Stimulated activated CD8-positive, alpha-beta memory T cell treated with anti-CD3 and anti-CD28 coated beads, Interleukin-15, amount 100 ng/mL, for 24 hours (primary cell): ENCODE measurements around the gene GFRA3.
A peak's percentile ranks its signal among the peaks of the same experiment; 100 is the strongest.

ENCODE experiments used
- DNase-seq: peaks from one replicate; pipeline ENCODE4 v3.0.0-alpha.2; 2020; ENCODE audit warnings: low read depth

Gene GFRA3

DNA sequence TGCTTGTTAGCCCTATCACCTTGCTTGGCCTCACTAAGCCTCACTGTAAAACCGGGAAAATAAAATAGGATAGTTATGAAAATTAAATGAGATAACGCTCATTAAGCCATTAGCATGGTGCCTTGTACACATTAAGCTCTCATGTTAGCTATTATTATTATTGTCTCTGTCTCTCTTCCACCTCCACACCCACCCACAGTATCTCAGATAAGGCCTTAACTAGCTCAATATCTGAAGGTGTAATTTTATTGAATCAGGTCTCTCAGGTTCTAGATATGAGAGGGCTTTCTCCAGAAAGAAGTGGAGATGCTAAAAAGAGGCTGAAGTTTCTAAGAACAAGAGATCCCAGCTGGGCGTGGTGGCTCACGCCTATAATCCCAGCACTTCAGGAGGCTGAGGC is 27.6 kb downstream of the GFRA3 start:
- DNase-seq: no peak

DNA sequence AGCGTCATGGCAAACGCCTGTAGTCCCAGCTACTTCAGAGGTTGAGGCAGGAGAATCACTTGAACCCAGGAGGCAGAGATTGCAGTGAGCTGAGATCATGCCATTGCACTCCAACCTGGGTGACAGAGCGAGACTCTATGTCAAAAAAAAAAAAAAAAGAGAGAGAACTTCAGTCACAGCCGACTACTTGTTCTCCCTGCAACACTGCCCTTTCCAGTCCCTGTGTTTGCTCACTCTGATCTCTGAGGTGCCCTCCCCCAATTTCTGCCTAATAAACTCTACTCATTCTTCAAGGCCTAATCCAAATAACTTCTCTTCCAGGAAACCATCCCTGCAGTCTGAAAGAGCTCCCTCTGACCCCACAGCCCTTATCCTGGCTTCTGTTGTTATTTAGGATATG is 28.1 kb downstream of the GFRA3 start:
- no peak for DNase-seq

GRCh38 chr5:138245717-138246116 is 28.7 kb downstream of the GFRA3 start:
- no peak for DNase-seq

DNA sequence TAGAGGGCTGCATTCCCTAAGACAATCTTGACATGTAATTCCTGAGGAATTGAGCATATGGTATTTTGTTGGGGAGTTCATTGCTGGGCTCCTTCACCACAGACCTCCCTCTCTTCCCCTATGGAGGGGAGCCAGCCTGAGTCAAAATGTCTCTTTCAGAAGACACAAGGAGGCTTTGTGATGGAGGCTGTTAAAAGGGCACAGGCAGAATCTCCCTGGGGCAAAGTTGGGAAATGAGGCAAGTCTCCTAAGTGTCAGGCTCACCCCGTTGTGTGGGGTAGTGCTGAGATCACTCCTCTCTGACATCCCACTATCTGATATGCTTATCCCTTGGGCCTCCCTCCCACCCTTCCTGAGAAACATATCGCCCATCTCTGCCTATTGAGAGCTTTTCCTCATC is 30.6 kb downstream of the GFRA3 start:
- no peak for DNase-seq

GRCh38 chr5:138241688-138242571 is 32.5 kb downstream of the GFRA3 start:
- DNase-seq: no peak

DNA sequence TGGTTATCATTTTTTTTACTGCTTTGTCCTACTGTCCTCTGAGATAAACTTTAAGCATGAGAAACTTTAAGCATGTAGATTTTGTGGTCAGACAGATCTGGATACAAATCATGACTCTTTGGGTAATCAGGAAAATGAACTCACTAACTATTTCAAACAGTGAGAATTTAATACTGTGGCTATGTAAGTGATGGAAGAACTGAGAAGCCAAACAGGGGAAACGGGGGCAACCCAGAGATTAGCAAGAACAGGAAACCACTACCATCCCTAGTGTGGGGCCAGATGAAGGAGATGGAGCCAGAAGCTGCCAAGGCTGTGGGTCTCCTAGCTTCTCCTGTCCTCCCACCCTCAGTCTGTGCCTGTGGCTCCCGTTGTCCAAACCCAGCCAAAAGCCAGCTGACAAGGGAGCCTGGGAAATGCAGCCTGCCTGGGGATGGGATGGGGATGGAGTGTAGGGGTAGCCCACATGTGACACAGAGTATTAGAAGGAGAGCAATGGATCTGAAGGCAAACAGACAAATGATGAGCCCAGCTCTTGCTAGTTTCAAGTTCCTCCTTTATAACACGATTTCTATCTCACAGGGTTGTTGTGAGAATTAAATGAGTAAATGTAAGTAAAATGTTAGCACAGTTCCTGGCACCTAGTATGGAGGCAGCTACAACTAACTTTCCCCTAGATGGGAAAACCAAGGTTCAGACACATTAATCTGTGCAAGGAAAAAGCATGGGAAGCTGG is 33.6 kb downstream of the GFRA3 start:
- no peak for DNase-seq

DNA sequence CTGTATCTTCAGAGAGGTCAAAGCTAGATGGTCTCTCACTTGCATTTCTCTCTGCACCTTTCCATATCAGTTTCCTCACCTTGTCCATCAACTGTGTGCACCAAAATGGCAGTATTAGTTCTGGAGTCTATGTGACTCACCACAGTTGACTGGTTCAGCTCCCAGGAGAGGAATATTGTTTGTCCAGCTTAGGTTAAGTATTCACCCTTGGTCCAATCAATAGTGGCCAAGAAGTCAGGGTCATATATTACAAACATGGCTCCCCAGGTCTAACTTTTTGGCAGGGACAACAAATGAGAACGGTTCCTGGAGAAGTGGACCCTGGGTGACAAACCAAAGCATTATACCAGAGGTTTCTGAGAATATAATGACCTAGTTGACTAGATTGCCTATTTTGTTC is 36.4 kb downstream of the GFRA3 start:
- no peak for DNase-seq

DNA sequence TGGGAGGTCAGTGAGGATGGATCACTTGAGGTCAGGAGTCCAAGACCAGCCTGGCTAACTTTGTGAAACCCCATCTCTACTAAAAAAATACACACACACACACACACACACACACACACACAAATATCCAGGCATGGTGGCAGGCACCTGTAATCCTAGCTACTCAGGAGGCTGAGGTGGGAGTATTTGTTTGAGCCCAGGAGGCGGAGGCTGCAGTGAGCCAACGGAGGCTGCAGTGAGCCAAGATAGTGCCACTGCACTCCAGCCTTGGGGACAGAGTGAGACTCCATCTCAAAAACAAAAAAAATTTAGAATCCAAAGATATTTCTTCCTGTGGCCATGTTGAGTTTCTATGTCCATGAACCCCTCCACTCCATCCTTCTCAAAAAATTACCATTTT is 39.8 kb downstream of the GFRA3 start:
- DNase-seq: no peak

DNA sequence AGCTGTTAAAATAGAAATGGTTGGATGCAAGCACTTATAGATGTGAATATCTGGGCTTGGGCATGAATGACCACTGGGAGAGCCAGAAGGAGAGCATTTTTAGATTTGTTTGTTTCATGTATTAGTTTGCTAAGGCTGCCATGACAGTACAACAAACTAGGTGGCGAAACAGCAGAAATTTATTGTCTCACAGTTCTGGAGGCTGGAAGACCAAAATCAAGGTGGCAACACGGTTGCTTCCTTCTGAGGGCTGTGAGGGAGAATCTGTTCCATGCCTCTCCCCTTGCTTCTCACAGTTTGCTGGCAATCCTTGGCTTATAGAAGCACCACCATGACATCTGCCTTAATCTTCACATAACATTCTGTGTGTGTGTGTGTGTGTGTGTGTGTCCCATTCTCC is 41.1 kb downstream of the GFRA3 start:
- no peak for DNase-seq

DNA sequence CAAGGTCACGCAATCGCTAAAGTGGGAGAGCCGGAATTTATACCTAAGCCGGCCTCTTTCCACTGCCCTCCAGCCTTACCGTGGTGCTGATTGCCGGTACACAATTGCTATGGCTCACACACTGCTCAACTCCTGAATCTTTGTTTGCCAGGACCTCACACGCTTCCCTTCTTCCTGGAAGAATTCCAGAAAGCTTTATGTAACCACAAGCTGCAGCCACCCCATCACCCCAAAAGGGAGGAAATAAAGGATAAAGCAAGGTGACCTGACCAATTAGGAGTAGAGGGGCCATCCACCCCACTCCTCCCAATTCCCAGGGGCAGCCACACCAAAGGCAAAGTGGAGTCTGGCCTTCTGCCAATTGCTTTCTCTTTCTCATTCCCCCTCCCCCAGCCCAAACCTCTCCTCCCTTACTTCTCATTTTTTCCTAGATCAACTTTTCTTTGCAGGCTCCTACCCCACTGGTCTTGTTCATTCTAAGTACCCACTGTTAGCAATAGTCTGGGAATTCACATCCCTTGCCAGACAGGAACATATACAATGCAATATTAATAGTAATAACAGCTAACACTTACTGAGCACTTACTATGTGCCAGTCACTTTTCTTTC is 43.3 kb downstream of the GFRA3 start:
- DNase-seq: no peak

DNA sequence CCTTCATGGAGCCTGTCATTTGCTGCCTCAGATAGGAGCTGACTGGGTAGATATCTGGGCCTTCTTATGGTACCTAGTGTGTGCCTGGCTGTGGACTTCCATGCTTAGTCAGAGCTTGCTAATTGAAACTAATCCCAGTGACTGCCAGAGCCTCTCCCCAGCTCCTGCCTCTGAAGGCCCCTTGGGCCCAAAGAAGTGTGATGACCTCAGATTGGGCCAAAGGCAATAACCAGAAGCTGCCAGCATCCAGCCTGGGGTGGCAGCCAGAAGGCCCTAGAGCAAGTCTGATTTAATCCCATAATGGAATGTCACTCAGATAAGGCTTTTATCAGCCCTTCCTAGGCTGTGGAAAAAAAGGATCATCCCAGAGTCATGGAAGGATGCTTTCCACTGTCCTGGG is 44.2 kb downstream of the GFRA3 start:
- no peak for DNase-seq

GRCh38 chr5:138229387-138229786 is 45.0 kb downstream of the GFRA3 start:
- no peak for DNase-seq

DNA sequence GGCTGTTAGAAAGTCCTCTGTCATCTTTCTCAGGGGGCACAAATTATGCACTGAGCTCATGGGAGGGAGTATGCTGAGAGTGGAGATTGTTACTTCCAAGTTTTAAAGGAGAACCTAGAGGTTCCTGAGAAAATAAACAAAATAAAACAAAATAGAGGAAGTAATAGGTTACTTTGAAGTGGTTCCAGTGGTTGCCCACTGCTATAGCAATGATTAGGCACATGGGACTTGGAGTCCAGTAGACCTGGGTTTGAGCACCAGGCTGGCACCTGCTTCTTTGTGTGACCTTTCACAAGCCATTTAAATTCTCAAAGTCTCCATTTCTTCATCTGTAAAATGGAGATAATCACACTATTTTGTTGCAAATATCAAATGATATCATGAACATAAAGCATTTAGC is 47.5 kb downstream of the GFRA3 start:
- DNase-seq: no peak

DNA sequence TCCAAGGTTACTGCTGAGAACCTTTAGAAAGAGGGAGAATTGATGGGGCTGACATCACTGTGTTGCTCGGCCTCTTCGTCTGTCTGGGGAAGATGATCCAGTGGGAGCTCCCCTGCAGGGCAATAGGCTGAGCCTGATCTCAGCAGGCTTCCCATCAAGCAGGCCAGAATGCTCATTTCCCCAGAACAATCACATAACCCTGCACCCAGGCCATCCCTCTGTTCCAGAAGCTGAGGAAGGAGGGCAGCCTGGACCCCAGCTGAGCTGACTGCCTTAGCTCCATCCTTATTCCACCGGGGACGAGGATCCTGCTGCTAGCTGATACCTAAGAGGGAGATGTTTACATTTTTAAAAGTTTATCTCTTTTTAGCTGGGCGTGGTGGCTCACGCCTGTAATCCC is 49.7 kb downstream of the GFRA3 start:
- DNase-seq: no peak

DNA sequence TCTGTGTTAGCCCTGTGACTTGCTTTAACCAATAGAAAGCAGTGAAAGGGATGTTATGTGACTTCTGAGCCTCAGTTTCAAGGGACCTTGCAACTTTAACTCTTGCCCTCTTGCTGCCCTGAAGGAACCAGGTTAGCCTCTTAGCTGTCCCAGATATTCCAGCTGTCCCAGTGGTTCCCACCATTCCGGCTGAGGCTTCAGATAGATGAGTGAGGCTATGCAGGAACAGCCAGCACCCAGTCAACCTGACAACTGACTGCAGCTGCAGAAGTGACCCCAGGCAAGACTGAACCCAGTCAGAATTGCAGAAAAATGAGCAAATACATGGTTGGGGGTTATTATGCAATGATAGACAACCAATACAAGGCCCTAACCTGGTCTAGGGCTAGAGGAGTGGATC is 50.9 kb downstream of the GFRA3 start:
- no peak for DNase-seq

- DNase-seq: no peak
Measured at GRCh38 chr5:138216799-138217198, 57.6 kb downstream of the GFRA3 start.

GRCh38 chr5:138213161-138214029 is 61.0 kb downstream of the GFRA3 start, which contains the start of gene CDC23:
CDC23 (minus strand) TSS chr5:138213323; CDS start chr5:138213312, 11 bp downstream.
- DNase-seq: peak; percentile 61

- no peak for DNase-seq
Measured at GRCh38 chr5:138212828-138213160, 61.6 kb downstream of the GFRA3 start.

DNA sequence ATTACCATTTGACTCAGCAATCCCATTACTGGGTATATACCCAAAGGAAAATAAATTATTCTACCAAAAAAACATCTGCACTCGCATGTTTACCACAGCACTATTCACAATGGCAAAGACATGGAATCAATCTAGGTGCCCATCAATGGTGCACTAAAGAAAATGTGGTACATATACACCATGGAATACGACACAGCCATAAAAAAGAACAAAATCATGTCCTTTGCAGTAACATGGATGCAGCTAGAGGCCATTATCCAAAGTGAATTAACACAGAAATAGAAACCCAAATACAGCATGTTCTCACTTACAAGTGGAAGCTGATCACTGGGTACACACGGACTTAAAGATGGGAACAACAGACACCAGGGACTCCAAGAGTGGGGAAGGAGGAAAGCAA is 63.4 kb downstream of the GFRA3 start:
- no peak for DNase-seq
